GM20000 (cell line): ENCODE results near the gene EHF.
"Not testable (repeated sequence)": the region's sequence is repeated elsewhere in the genome, so short reads cannot be mapped to it uniquely, and the experiment has no call there.

Experiments
- DNase-seq: peaks from one replicate; pipeline ENCODE4 v3.0.0; 2012; ENCODE audit warnings: low spot score
- TF ChIP-seq, protein P1 (sequence below): IDR thresholded peaks from 2 replicates; pipeline ENCODE4 v1.5.1; 2012; ENCODE audit warnings: mild to moderate bottlenecking, control low read depth; ENCODE audit errors: extremely low read depth, missing control alignments

EHF gene

DNA sequence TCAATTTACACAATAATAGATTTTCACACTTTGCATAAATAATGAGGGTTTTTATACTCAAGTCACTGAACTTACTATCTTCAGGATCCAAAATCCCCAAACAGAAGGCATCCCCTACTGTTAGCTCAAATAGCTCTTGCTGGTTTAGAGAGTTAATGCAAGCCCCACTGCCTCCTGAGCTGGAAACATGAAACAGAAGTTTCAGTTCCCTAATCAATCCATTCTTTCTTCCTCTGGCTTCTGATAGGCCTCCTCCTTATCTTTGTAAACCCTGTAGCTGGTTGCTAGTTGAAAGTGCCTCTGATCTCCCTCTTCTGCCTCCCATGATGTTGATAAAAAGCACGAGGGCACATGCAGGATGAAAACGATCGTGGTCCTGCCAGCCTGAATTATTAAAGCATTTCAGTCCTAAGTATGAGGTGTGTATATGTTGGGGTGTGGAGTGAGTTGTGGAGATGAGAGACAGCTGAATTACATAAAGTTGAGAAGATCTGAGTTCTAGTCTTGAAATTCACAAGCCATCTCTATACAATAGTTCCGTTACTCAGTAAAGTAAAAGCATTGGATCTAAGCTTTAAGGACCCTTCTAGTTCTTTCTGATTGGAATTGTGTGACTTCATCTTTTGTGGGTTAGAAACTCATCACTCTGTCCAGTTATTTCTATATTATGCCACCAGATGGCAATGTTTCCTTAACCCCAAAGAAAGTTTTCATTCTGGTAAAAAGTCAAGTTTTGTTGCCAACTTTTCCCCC, 35.0 kb upstream of the EHF start:
- DNase-seq = peak; percentile 58
- TF ChIP-seq, protein P1, sequence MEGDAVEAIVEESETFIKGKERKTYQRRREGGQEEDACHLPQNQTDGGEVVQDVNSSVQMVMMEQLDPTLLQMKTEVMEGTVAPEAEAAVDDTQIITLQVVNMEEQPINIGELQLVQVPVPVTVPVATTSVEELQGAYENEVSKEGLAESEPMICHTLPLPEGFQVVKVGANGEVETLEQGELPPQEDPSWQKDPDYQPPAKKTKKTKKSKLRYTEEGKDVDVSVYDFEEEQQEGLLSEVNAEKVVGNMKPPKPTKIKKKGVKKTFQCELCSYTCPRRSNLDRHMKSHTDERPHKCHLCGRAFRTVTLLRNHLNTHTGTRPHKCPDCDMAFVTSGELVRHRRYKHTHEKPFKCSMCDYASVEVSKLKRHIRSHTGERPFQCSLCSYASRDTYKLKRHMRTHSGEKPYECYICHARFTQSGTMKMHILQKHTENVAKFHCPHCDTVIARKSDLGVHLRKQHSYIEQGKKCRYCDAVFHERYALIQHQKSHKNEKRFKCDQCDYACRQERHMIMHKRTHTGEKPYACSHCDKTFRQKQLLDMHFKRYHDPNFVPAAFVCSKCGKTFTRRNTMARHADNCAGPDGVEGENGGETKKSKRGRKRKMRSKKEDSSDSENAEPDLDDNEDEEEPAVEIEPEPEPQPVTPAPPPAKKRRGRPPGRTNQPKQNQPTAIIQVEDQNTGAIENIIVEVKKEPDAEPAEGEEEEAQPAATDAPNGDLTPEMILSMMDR = no peak

- DNase-seq = no peak
- TF ChIP-seq, protein P1 = no peak
Measured at GRCh38 chr11:34586488-34587281, 34.2 kb upstream of the EHF start.

DNA sequence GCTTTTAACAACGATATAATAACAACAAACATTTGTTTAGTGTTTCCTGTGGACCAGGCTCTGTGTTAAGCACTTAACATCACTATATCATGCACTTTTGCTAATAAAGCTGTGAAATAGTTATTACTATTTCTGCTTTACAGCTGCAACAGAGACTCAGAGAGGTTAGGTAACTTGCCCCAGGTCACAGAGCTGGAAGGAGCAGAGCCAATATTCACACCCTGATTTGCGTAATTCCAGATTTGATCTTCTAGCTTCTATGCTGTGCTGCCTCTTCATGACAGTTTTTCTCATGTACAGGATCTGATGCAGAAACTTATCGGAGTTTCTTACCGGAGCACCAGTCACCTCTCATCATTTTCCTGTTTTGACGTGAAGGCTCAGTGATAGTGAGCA, 33.6 kb upstream of the EHF start:
- no peak for DNase-seq
- TF ChIP-seq, protein P1 = no peak

DNA sequence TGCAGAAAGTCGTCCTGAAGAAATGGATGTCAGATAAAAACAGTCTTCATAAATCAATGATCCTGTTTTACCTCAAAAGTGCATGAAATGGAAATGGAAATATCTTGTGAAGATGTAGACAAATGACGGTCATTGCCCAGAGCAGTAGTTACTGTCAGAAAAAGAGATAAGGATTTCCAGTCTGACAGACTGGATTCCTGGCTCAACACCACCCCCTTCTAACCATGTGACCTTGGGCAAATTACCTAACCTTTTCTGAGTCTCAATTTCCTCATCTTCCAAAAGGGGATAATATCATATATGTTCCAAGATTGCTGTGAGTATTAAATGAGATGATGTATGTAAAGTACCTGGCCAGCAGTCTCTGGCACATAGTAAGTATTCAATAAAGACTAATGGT, 32.9 kb upstream of the EHF start:
- TF ChIP-seq, protein P1 = no peak
- no peak for DNase-seq

DNA sequence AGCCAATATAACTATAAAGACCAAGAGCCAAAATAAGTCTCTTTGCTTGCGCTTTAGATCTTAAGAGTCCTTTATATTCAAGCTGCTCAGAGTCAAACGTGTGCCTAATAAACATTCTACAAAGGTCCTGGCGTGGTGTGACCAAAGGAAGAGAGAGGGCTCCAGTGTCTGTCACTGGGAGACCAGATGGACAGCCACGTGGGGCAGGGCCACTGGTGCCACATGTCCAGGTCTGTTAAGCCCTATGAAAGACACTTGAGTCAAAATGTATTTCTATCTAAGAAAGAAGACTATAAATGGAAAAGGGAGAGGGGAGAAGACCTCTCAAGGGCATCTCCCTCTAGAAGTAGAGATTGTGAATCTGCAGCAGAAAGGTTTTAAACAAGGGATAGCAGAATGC, 32.2 kb upstream of the EHF start:
- TF ChIP-seq, protein P1 = no peak
- DNase-seq = no peak

GRCh38 chr11:34589177-34589576, 31.7 kb upstream of the EHF start:
- not testable (repeated sequence) for DNase-seq

- DNase-seq = no peak
- TF ChIP-seq, protein P1 = no peak
Measured at GRCh38 chr11:34593085-34593484, 27.8 kb upstream of the EHF start.
